Spleen (tissue), 7 donors: ENCODE measurements around the gene CGRRF1.

ENCODE experiments used
- POLR2A ChIP-seq, 3 donors: fragments of 450-650 bp; IDR thresholded peaks; one replicate each; pipeline ENCODE4 v1.5.1; 2017; ENCODE audit warnings: antibody characterized with exemption in 3 of 3, mild to moderate bottlenecking in 1 of 3
- POLR2AphosphoS5 ChIP-seq, 3 donors: sonication (generic); formaldehyde crosslinking; IDR thresholded peaks; one replicate each; pipeline ENCODE4 v1.5.1; 2017; ENCODE audit warnings: antibody characterized with exemption in 3 of 3
- TF ChIP-seq, protein P1 (sequence below), 11 experiments: fragments of 200-600 bp in 7 of 11; fragments of 450-650 bp in 4 of 11; sonication (generic) in 4 of 11; IDR thresholded peaks in 8 of 11; conservative IDR thresholded peaks in 3 of 11; 1 replicate in 7 of 11; 2 replicates in 4 of 11; pipeline versions ENCODE4 v1.4.0 to v1.8.0; 2016 to 2021; ENCODE audit warnings: antibody characterized with exemption in 11 of 11, inconsistent platforms in 4 of 11, mild to moderate bottlenecking in 1 of 11
- donor health status: DM: no; HTN: no; CAD: no; lungs with moderate emphysema.
- donor health status: DM: no; HTN: no; CAD: no.
- donor health status: DM: no; HTN: no; CAD: no.

DNA sequence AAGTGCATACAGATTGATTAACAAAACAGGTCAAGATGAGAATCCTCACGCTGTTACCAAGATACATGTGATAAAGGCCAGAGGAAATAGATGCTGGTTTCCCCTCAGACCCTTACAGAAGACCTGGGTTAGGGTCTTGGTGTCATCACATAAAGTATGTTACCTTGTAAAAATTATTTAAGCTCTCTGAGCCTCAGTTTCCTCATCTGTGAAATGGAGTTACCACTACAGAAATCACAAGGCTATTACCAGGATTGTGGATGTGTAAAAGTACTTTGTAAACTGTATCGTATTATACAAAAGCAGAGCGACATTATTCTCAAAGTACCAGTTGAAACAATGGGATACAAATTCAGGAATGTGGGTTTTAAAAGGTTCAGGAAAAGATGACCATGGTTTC is 71.2 kb downstream of the CGRRF1 start:
- TF ChIP-seq, protein P1, sequence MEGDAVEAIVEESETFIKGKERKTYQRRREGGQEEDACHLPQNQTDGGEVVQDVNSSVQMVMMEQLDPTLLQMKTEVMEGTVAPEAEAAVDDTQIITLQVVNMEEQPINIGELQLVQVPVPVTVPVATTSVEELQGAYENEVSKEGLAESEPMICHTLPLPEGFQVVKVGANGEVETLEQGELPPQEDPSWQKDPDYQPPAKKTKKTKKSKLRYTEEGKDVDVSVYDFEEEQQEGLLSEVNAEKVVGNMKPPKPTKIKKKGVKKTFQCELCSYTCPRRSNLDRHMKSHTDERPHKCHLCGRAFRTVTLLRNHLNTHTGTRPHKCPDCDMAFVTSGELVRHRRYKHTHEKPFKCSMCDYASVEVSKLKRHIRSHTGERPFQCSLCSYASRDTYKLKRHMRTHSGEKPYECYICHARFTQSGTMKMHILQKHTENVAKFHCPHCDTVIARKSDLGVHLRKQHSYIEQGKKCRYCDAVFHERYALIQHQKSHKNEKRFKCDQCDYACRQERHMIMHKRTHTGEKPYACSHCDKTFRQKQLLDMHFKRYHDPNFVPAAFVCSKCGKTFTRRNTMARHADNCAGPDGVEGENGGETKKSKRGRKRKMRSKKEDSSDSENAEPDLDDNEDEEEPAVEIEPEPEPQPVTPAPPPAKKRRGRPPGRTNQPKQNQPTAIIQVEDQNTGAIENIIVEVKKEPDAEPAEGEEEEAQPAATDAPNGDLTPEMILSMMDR (IDR thresholded peaks at IDR 0.05 in 8 of 11, conservative IDR thresholded peaks at IDR 0.05 in 3 of 11): no peak
- TF ChIP-seq POLR2A (IDR thresholded peaks at IDR 0.05) (no peak), POLR2AphosphoS5 (IDR thresholded peaks at IDR 0.05) (no peak)
